EL (cell line): ENCODE results near the gene POLK.
"Not testable (repeated sequence)": the region's sequence is repeated elsewhere in the genome, so short reads cannot be mapped to it uniquely, and the experiment has no call there.

Experiments used
- DNase-seq: peaks from one replicate; pipeline ENCODE4 v3.0.0-alpha.2; 2016

Gene POLK

DNA sequence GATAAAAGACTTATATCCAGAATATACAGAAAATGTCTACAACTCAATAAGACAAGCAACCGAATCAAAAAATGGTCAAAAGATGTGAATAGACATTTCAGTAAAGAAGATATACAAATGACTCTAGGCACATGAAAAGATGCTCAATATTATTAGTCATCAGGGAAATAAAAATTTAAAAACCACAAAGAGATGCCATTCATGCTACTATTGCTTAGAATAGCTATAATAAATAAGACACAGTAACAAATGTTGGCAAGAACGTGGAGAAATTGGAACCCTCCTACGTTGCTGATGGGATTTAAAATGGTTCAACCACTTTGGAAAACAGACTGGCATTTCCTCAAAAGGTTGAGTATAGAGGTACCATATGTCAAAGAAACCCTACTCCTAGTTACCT is 39.8 kb downstream of the POLK start:
- DNase-seq = peak; percentile 78

DNA sequence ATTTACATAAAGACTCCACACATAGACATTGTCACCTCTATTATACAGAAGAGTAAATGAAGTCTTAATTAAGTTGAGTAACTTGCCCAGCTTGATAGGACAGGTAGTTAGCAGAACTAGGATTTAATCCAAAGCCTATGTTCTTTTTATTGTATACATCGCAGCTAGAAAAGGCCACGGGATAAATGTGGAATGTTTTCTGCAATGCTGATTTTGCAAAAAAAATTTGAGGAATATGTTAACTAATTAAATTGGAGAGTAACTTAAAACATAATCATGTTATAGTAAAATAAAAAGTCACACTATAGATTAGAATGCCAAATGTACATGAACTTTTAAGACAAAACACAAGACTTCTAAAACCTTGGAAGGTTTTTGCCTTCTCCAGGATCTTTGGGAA is 41.1 kb downstream of the POLK start:
- no peak for DNase-seq

DNA sequence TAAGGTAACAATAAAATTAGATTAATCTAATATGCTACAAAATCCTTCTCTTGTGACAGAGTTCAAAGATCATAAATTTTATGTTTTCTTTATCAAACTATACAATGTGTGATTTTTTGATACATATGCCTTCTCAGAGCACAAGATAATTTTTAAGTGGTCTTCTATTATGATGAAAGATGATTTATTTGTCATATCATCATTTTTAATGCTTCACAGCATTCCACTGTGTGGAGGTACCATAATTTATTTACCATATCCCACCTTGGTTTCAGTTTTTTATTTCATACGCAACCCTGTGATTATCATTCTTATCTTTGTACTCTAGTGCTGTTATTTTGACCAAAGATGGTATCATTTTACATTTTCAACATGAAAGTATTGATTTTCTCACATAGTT is 41.7 kb downstream of the POLK start:
- DNase-seq = no peak

DNA sequence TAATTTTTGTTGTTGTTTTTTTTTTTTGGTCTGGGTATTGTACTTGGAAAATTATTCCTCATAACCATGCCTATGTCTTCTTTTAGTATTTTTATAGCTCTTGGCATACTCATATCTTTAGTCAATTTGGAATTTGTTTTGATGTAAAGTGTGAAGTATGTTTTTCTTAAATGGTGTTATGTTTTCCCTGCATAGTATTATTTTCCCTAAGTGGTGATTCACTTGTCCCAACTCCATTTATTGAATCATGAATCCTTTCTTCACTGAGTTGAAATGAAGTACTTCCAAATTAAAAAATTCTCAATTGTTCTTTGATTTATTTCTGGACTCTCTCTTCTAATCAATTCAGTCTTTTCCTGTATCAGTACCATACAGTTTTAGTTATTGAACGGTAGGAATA is 46.5 kb downstream of the POLK start:
- no peak for DNase-seq

DNA sequence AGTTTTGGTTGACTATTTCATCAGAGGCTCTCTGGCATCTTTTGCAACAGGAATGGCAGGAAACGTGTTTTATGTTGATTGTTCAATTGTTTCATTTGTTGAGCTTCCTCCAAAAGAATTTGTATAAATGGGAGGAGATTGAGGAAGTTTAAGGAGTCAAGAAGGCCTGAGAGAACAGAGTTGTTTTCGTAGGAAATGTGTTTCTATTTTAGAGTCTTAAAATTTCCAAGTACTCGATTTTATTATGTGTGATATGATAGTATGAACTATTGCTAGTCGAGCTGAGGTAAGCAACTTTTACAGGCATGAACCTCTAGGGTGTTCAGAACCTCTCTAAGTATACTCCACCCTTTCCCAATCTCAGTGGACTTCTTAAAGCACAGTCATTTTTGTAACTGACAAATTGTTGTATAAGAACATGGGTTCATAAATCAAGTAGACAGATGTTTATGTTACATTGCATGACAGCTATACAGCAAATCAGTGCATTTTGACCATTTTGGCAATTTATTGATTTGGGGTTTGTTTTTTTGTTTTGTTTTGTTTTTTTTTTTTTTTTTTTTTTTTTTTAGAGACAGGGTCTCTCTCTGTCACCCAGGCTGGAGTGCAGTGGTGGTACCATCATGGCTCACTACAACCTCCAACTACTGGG is 47.4 kb downstream of the POLK start:
- no peak for DNase-seq

DNA sequence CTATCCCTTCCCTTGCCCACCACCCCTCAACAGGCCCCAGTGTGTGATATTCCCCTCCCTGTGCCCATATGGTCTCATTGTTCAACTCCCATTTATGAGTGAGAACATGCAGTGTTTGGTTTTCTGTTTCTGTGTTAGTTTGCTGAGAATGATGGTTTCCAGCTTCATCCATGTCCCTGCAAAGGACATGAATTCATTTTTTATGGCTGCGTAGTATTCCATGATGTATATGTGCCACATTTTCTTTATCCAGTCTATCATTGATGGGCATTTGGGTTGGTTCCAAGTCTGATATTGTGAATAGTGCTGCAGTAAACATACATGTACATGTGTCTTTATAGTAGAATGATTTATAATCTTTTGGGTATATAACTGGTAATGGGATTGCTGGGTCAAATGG is 49.0 kb downstream of the POLK start:
- DNase-seq = not testable (repeated sequence)

DNA sequence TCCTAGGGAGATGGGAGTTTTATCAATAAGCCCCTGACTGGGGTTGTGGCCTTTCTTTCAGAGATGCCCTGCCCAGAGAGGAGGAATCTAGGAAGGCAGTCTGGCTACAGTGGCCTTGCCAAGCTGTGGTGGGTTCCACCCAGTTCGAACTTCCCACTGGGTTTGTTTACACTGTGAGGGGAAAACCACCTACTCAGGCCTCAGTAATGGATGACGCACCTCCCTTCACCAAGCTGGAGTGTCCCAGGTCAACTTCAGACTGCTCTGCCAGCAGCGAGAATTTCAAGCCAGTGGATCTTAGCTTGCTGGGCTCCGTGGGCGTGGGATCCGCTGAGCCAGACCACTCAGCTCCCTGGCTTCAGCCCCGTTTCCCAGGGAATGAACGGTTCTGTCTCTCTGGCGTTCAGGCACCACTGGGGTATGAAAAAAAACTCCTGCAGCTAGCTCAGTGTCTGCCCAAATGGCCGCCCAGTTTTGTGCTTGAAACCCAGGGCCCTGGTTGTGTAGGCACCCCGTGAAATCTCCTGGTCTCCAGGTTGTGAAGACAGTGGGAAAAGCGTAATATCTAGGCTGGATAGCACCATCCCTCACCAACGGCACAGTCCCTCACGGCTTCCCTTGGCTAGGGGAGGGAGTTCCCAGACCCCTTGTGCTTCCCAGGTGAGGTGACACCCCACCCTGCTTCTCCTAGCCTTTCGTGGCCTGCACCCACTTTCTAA is 54.5 kb downstream of the POLK start:
- DNase-seq = peak; percentile 76

DNA sequence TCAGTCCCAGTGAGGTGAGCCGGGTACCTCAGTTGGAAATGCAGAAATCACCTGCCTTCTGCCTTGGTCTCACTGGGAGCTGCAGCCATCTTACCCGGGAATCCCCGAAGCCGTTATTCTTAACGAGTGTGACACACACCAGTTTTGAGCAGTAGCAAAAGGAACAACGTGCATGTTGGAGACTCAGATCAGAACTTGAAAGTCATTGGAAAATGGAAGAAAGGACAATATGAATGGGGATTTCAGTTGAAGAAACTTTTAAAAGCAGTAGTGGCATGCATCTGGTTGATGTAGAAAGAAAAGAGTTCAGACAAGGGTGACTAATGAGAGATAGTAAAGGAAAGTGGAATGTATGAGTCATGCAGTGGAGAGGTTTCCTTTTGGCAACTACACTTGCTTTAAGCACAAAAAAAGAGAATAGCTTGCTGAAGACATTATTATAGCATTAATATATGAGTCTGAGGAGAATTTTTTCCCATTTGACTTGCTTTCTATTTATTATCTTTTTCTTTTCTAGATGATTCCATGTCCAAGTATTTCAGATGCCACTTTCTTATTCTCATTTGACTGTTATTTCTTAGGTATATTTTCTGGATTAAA is 55.1 kb downstream of the POLK start:
- peak; percentile 90 for DNase-seq

DNA sequence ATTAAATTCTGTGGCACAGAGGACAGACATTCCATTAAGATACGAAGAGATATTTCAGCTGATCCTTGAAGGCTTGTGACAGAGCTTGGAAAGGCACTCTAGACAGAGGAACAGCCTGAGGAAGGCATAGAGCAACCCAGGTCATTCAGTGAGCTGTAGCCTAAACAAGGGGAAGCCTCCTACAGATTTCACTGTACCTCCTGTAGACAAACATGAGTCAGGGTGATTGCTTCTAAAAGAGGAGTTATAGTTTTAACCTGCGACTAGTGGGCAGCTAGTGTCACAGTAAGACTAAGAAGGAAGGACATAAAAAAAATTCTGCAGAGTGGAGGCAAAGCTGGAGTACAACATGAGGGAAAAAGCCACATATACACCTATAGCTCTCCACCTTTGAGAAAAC is 56.0 kb downstream of the POLK start:
- peak; percentile 62 for DNase-seq

DNA sequence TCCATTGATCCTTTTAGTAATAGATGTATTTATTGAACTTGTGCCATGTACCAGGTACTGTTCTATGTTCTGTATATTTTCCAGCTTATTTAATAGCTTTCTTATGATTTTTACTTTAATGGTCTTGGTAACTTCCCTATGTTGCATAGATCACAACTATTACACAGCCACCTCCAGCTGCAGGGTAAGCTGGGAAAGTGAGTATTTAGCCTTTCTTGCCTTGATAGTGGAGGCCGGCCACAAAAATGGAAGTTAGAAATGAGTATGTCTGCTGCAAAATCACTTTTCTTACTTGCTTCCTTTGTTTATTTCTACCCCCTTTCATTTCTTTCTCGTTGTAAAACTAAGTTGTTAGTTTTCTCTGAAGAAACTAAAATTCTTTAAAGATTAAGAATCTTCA is 56.5 kb downstream of the POLK start:
- DNase-seq = no peak

DNA sequence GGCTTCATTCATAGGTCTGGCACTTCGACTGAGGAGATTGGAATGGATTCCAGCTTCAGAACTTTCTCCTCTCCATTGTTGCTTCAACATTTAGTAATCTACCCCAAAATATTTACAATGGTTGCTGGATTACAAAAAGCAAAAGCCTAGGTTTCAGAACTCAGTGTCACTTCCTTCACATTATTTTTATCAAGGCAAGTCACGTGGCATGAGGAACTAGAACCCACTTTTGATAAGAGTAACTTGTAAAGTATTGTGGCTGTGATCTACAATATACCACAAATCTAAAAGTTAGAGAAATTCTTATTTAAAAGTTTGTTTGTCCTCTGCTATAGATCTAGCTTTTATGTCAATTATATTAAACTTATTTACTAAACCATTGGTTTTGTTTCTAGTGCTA is 59.9 kb downstream of the POLK start:
- no peak for DNase-seq

DNA sequence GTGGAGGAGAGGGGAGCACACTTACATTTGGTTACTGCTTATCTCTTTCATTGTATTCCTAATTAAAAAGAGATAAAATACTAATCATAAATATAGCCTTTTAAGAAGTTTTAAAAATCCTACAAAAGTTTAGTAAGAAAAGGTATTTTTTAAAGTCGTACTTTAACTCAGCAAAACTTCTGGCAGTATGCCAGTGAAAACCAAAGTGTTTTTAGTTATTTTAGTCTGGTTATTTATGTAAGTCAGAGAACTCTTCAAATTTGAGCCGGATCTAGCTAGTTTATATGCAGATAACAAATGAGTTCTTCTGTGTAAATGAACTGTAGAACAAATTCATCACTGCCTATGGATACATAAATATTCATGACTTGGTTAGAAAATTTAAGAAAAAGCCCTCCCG is 63.1 kb downstream of the POLK start:
- DNase-seq = no peak

DNA sequence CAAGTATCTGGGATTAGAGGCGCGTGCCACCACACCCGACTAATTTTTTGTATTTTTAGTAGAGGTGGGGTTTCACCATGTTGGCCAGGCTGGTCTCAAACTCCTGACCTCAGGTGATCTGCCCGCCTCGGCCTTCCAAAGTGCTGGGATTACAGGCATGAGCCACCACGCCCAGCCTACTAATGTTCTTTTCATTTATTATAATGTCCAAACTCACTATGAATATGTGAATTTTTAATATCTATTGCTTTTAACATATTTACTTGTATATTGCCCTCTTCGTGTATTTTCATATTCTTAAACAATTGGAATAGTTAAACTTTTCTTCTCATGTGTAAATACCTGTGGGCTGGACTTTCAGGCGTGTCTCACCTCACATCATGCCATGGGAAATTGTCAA is 66.6 kb downstream of the POLK start:
- DNase-seq = not testable (repeated sequence)

DNA sequence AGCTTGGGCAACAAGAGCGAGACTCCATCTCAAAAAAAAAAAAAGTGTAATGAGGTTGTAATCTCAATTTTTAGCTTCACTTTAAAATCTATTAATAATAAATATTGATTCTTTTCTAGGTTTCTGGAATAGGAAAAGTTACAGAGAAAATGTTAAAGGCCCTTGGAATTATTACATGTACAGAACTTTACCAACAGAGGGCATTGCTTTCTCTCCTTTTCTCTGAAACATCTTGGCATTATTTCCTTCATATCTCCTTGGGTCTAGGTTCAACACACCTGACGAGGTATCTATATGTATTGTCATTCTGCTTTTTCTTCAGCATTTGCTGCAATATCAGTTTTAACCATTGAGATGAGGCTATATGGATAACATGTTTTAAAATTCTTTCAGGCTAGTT is 73.0 kb downstream of the POLK start:
- no peak for DNase-seq

DNA sequence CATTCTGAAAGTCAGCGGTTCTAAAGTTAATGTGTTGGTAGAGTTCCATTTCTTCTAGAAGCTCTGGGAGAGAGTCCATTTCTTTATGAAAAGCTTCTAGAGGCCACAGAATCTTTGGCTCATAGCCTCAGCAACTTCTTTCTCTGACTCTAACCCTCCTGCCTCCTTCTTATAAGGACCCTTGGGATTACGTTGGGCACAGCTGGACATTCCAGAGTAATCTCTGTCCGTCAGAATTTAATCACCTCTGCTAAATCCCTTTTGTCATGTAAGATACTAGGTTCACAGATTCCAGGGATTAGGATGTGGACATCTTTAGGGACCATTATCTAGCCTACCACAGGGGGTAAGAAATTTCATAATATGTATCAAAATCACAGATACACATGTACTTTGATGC is 77.0 kb downstream of the POLK start:
- DNase-seq = no peak

DNA sequence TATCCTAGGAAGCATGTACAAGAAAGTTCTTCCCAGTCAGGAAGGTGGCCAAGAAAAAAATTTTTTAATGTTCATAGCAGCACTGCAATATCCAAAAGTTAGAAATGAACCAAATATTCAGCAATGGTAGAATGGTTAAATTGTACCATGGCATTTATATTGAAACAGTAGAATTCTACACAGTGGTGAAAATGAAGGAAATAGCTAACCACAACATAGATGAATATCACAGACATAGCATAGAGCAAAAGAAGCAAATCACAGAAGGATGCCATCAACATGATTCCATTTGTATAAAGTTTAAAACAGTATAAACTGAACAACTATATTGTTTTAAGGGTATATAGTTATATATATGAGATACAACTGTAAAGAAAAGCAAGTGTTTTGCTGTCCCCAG is 88.8 kb downstream of the POLK start:
- DNase-seq = no peak

DNA sequence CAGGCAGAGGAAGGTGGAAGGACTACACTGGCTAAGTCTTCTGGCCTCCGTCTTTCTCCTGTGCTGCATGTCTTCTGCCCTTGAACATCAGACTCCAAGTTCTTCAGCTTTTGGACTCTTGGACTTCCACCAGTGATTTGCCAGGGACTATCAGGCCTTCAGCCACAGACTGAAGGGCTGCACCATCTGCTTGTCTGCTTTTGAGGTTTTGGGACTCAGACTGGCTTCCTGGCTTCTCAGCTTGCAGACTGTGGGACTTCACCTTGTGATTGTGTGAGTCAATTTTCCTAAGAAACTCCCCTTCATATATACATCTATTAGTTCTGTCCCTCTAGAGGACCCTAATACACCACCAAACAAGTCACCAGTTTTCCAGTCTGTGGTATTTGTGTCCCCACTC is 89.9 kb downstream of the POLK start:
- DNase-seq = no peak

DNA sequence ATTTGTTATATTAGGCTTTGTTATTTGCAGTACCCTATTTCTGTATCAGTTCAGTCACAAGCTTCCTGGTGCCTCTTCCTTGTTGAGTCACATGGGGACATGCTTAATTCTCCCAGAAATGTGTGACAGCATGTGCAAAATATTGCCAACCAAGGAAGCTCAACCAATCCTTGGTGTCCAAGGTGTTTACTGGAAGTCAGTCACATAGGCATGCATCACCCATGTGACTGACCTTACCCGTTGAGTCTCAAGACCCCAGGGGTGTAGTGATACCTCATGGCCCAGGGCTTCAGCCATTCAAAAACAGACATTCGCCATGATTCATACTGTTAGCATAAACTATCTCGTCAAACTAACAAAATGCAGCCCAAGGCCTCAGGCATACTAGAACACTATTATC is 90.3 kb downstream of the POLK start:
- DNase-seq = peak; percentile 92

DNA sequence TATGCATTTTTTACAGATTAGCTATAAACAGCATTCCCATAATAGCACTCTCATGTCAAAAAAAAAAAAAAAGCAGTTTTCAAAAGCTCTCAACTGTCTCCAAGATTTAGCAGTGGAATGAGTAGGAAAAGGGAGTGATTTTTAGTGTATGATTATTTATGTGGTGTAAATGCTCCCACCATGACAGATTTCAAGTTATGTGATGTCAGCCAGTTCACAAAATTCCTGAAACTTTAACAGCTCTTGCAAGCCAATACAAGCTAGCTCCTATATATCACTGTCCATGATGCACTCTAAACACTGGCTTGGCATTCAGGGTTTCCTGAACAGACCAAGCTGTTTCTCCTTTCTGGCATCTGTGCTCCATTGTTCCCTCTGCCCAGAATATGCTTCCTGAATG is 91.7 kb downstream of the POLK start:
- DNase-seq = peak; percentile 63

DNA sequence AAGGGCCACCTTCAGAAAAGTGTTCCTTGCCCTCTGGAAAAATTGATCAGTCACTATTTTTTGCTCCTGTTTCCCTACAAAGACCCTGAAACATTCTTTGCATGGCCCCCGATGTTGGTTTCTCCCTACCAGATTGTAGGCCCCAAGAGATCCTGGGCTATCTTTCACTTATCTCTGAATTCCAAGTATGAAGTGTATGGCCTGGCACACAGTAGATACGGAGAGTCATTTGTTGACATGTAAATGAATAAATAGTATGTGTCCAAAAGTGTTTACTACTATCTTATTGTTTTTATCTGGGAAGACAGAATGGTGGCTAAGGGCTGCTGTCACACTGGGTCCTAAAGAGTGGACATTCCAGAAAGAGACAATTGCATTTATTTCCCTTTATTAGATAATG is 92.1 kb downstream of the POLK start:
- DNase-seq = no peak

DNA sequence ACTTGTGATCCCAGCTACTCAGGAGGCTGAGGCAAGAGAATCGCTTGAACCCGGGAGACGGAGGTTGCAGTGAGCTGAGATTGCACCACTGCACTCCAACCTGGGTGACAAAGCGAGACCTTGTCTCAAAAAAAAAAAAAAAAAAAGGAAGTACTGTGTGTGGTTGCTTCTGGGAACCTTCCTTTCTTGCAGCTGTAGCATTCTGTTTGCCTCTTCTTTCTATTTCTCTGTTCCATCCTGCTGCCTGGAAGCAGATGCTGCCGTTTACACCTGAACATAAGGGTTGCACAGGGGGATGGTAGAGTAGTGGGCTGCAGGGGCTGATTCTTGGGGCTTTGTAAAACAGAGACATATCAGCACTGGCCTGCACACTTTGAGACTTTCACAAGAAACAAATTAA is 95.7 kb downstream of the POLK start:
- not testable (repeated sequence) for DNase-seq

DNA sequence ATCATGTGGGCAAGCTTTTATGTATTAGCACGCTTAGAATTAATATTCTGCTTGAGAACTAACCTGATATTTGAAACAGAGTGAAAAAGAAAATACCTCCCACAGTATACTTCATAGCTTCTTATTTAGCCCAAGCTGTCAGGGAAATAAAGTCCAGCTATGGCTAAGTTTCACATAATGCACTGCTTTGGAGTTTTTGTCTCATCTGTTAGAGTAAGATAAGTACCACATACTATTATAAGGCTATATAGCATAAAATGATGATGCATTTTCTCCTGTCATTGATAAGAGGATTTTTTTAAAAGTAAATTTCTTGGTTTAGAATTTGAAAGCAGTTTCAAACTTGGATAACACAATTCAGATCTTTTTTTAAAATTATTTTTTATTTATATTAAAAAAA is 97.2 kb downstream of the POLK start:
- no peak for DNase-seq

DNA sequence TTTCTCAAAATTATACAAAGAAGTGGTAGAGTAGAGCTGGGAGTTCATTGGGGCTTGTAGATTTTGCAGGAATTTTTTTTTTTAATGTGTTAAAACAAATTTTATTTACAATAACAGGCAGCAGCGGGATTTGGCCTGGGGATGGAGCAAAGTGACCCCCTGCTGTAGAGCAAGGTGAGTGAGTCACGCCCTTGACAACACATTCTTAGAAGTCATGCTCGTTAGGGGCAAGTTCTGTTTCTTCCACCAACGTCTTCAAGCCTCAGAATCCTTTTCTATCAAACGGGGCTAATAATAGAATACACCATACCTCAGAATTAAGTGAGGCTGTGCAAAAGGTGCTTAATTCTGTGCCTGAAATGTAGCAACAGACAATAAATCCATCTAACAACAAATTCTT is 98.5 kb downstream of the POLK start:
- no peak for DNase-seq

DNA sequence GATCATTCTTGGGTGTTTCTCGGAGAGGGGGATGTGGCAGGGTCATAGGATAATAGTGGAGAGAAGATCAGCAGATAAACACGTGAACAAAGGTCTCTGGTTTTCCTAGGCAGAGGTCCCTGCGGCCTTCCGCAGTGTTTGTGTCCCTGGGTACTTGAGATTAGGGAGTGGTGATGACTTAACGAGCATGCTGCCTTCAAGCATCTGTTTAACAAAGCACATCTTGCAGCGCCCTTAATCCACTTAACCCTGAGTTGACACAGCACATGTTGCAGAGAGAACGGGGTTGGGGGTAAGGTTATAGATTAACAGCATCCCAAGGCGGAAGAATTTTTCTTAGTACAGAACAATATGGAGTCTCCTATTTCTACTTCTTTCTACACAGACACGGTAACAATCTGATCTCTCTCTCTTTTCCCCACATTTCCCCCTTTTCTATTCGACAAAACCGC is 99.2 kb downstream of the POLK start:
- DNase-seq = peak; percentile 15
